H54 (cell line): ENCODE data around the gene CCDC69.
"Not testable (repeated sequence)": the region's sequence is repeated elsewhere in the genome, so short reads cannot be mapped to it uniquely, and the experiment has no call there.

Experiments
- DNase-seq: peaks from one replicate; pipeline ENCODE4 v3.0.0; 2011; ENCODE audit warnings: low spot score, mixed read lengths; ENCODE audit not compliant: insufficient read length
- FAIRE-seq: peaks from 3 replicates; lab custom pipeline; 2011; peaks lifted over from hg19 to GRCh38; lab: Jason Lieb, UNC
- POLR2A ChIP-seq: IDR thresholded peaks from 2 replicates; pipeline ENCODE4 v1.6.1; 2011; ENCODE audit warnings: low read depth, mild to moderate bottlenecking, low read length

The CCDC69 gene

GRCh38 chr5:151200913-151201595 lies 22.8 kb downstream of the CCDC69 start:
- no peak for FAIRE-seq
- no peak for TF ChIP-seq POLR2A
- DNase-seq: no peak

GRCh38 chr5:151199581-151200185 lies 24.2 kb downstream of the CCDC69 start:
- FAIRE-seq: no peak
- DNase-seq: no peak
- TF ChIP-seq POLR2A: no peak

DNA sequence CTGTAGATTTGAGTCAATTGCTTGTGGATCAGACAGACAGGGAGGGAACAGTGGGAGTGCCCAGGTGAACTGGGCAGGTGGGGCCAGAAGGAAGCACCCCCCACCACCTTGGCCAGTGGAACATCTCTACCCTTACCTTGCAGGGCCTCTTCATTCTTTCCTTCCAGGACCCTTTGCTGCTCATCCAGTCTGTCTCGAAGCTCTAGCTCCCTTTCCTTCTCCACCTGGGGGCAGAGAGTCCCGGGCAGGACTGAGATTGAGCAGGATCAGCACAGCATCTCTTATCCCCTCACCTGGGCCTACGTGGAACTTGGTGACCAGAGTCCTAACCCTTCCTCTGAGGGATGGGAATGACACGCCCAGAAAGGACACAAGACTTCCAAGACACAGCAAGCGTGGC lies 25.0 kb downstream of the CCDC69 start:
- FAIRE-seq (no peak), DNase-seq (no peak)
- TF ChIP-seq POLR2A: no peak

DNA sequence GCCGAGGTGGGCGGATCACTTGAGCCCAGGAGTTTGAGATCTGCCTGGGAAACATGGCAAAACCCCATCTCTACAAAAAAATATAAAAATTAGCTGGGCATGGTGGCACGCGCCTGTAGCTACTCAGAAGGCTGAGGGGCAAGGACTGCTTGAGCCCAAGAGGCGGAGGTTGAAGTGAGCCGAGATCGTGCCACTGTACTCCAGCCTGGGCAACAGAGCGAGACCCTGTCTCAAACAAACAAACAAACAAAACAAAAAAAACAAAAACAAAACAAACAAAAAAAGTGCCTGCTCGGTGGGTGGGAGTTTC lies 26.6 kb downstream of the CCDC69 start:
- FAIRE-seq, DNase-seq: not testable (repeated sequence)

- FAIRE-seq: no peak
- no peak for DNase-seq
- TF ChIP-seq POLR2A: no peak
Observed at GRCh38 chr5:151196556-151197290, 27.2 kb downstream of the CCDC69 start.

DNA sequence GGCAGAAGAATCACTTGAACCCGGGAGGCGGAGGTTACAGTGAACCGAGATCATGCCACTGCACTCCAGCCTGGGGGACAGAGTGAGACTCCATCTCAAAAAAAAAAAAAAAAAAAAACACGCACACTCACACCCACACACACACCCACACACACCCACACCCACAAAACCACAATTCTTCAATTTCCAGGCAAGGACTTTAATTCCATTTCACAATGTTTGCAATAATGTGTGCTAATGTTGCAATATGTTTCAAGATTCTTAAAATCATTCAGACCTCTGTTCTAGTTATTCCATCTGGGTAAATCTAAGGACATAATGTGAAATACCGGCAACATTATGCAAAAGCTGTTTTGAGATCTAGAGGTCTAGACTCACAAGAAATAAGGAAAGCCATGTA lies 28.3 kb downstream of the CCDC69 start:
- DNase-seq: no peak
- no peak for FAIRE-seq
- TF ChIP-seq POLR2A: no peak

- FAIRE-seq (no peak), DNase-seq (no peak)
- no peak for TF ChIP-seq POLR2A
Observed at GRCh38 chr5:151192626-151193025, 31.3 kb downstream of the CCDC69 start.

DNA sequence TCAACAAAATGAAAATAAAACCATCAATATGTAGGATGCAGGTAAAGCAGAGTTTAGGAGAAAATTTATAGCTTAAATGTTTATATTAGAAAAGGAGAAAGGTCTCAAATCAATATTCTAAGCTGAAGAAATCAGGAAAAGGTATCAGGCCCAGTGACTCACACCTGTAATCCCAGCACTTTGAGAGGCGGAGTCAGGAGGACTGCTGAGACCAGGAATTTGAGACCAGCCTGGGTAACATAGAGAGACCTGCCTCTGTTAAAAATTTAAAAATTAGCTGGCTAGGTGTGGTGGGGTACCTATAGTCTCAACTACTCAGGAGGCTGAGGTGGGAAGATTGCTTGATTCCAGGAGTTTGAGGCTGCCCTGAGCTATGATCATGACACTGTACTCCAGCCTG lies 32.2 kb downstream of the CCDC69 start:
- FAIRE-seq (no peak), DNase-seq (no peak)
- TF ChIP-seq POLR2A: no peak

GRCh38 chr5:151189151-151189550 lies 34.7 kb downstream of the CCDC69 start:
- DNase-seq: no peak
- FAIRE-seq: no peak
- TF ChIP-seq POLR2A: no peak

- DNase-seq (no peak), FAIRE-seq (no peak)
- no peak for TF ChIP-seq POLR2A
Observed at GRCh38 chr5:151186538-151186937, 37.4 kb downstream of the CCDC69 start.

DNA sequence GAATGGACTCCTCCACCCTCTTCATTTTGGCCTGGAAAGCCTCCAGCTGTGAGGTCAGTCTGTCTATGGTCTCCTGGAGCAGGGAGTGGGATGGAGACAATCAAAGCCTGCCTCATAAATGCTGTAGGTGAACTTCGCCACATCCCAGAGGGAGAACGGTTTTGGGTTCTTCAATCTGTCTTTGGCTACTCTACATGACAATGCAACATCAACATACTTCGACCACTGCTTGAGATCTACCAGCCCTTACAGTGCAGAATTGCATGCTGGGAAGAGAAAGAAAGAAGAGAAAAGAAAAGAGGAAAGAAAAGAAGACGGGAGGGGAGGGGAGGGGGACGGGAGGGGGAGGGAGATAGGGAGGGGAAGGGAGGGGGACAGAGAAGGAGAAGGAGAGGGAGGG lies 37.8 kb downstream of the CCDC69 start:
- DNase-seq: no peak
- TF ChIP-seq POLR2A: no peak
- FAIRE-seq: no peak

DNA sequence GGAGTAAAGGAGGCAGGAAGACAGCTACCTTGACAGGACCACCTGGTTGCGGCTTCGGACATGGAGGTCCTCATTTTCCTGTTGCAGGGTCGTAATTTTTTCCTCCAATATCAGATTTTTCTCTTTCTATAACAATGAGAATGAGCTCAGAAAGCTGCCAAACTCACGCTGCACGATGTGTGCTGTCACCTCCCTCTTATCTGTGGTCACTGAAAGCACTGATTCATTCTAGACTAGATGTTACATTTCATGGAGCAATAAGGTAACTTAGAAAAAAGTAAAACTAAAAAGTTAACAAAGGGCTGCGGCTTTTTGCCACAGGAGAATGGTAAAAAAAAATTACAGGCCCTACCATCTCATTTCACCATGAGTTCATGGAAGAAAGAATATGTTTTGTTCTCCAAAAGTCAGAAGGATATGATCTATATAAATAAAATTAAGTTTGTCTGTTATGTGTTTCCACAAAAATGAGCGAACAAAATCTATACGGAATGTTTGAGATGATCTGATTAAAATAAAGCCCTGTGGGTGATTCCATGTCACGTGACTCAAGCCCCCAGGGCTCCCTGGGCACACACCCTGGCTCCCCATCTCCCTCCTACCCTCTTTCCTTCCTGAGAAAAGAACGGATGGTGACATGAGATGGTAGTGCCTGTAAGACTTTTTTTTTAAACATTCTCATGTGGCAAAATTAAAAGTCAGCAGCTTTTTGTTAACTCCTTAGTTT lies 39.4 kb downstream of the CCDC69 start:
- no peak for TF ChIP-seq POLR2A
- DNase-seq (no peak), FAIRE-seq (no peak)

DNA sequence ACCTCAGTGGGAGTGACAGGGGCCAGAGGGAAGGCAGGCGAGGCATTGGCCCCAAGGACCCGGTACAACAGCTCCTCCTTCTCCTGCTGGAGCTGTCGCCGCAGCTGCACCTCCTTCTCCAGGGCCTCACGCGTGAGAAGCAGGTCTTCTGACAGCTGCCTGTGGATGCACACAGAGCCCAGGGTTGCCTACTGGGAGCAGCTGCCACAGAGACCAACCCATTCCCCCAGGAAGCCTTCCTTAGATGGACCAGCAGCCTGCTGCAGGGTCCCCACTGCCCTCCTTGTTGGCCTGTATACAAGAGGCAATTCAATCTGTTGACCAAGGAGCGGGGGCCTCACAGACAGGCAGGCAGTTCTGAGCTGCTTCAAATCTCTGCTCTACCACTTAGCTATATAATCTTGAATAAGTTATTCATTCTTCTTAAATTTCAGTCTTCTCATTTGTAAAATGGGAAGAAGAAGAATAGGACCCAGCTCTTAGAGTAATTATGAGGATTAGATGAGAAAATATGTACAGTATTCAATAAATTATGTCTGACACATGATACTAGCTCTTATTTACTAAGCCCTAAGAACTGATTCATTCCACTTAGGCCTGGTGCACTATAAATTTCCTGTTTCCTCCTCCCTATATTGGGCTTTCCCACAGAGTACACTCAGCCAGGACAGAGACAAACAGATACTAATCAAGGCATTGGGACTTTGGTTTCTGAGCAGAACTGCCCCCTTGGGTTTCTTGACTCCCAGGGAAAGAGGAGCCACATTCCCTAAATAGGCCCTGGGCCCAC lies 40.2 kb downstream of the CCDC69 start:
- DNase-seq: no peak
- TF ChIP-seq POLR2A: no peak
- FAIRE-seq: no peak
